Mesodermal cell (in vitro differentiated cells): ENCODE data around the gene NEURL1B.

Source experiments
- H3K27ac ChIP-seq: 2 replicates; pipeline ENCODE4 v1.7.0; 2013; ENCODE audit warnings: mild to moderate bottlenecking, low read depth, low read length, moderate library complexity; ENCODE audit not compliant: severe bottlenecking
- H3K36me3 ChIP-seq: 2 replicates; pipeline ENCODE4 v1.7.1; 2013; ENCODE audit warnings: mild to moderate bottlenecking, low read length, moderate library complexity; ENCODE audit not compliant: control insufficient read depth, insufficient read depth
- H3K4me1 ChIP-seq: one replicate; pipeline ENCODE4 v1.7.1; 2013; ENCODE audit warnings: mild to moderate bottlenecking, low read length; ENCODE audit not compliant: insufficient read depth, control insufficient read depth, poor library complexity, severe bottlenecking
- H3K4me3 ChIP-seq: 2 replicates; pipeline ENCODE4 v1.7.0; 2013; ENCODE audit warnings: low read length, control low read depth, mild to moderate bottlenecking; ENCODE audit not compliant: insufficient read depth, poor library complexity, severe bottlenecking; ENCODE audit errors: extremely low read depth
- H3K9me3 ChIP-seq: 2 replicates; pipeline ENCODE4 v1.7.1; 2013; ENCODE audit warnings: mild to moderate bottlenecking, low read length, moderate library complexity; ENCODE audit not compliant: control insufficient read depth
- WGBS, 2 experiments: methylation state at CpG; one replicate each; pipeline ENCODE4 v1.1.5; 2013; ENCODE audit warnings: missing lambda C conversion rate in 2 of 2; ENCODE audit not compliant: insufficient coverage in 2 of 2; 5-methylcytosine and 5-hydroxymethylcytosine counted together

Gene NEURL1B

GRCh38 chr5:172624083-172624995, 16.7 kb upstream of the NEURL1B start:
- WGBS, 2 experiments, result 82 to 85% methylated on average over 15 to 17 of the region's 17 CpGs
- Histone ChIP-seq H3K4me1 (no peaks in the 10 kb centered on the region), H3K4me3 (no peak overlapping the region), H3K27ac (no peak overlapping the region), H3K36me3 (no peaks in the 10 kb centered on the region), H3K9me3 (no peaks in the 10 kb centered on the region)

GRCh38 chr5:172624996-172625964, 15.8 kb upstream of the NEURL1B start:
- Histone ChIP-seq H3K4me1 (no peaks in the 10 kb centered on the region), H3K27ac (no peak overlapping the region), H3K9me3 (no peaks in the 10 kb centered on the region), H3K4me3 (no peak overlapping the region), H3K36me3 (no peaks in the 10 kb centered on the region)
- WGBS, 2 experiments, result 74 to 76% methylated on average over 3 to 5 of the region's 10 CpGs

GRCh38 chr5:172626031-172626581, 15.0 kb upstream of the NEURL1B start:
- H3K27ac ChIP-seq, result no peak overlapping the region
- WGBS, 2 experiments, result 75 to 82% methylated on average over 5 to 7 of the region's 8 CpGs
- H3K36me3 ChIP-seq, result no peaks in the 10 kb centered on the region
- H3K4me3 ChIP-seq, result no peak overlapping the region
- no peaks in the 10 kb centered on the region for H3K9me3 ChIP-seq
- H3K4me1 ChIP-seq, result no peaks in the 10 kb centered on the region

GRCh38 chr5:172630082-172630481, 11.0 kb upstream of the NEURL1B start:
- Histone ChIP-seq H3K4me3 (no peak overlapping the region), H3K9me3 (no peaks in the 10 kb centered on the region), H3K4me1 (no peaks in the 10 kb centered on the region), H3K27ac (no peak overlapping the region), H3K36me3 (no peaks in the 10 kb centered on the region)
- 79 to 93% methylated on average over 2 to 4 of the region's 5 CpGs for WGBS, 2 experiments

DNA sequence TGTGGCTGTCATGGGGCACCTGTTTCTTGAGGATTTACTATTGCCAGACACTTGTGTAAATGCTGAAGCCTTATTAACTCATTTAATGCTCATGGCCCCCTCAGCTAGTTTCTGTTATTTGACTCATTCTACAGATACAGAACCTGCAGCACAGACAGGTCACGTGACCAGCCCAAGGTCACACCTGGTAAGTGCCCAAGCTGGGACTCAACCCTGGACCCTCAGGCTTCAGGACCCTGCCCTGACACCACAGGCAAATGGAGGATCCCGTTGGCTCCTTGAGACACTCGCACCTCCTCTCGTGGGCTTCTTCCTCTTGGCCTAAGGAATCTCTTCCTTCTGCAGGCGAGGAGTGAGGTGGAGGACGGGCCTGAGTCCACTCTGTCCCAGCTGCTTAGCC, 10.6 kb upstream of the NEURL1B start:
- Histone ChIP-seq H3K27ac (no peak overlapping the region), H3K4me3 (no peak overlapping the region), H3K36me3 (no peaks in the 10 kb centered on the region), H3K9me3 (no peaks in the 10 kb centered on the region), H3K4me1 (no peaks in the 10 kb centered on the region)
- 91 to 94% methylated on average over 6 of the region's 6 CpGs for WGBS, 2 experiments

DNA sequence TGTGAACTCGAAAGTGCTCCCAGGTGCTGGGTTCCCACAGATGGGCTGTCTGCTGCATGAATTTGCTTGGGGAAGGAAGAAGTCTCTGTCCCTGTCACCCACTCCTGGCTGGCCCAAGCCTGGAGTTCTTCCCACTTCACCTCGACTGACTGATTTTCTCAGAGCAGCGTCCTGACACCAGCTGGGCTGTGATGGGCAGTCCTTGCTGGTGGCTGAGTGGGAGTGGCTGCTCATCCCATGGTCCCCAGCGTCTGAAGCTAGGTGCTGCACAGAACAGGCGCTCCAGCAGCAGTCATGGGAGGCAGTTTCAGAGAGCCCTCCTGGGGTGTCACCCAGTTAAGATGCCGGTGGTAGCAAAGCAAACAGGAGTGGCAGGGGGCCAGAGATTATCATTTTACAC, 10.1 kb upstream of the NEURL1B start:
- Histone ChIP-seq H3K4me3 (no peak overlapping the region), H3K27ac (no peak overlapping the region), H3K4me1 (no peaks in the 10 kb centered on the region), H3K9me3 (no peaks in the 10 kb centered on the region), H3K36me3 (no peaks in the 10 kb centered on the region)
- 61 to 66% methylated on average over 5 of the region's 6 CpGs for WGBS, 2 experiments

- Histone ChIP-seq H3K27ac (no peak overlapping the region), H3K4me1 (no peaks in the 10 kb centered on the region), H3K36me3 (no peaks in the 10 kb centered on the region), H3K4me3 (no peak overlapping the region), H3K9me3 (no peaks in the 10 kb centered on the region)
- WGBS, 2 experiments, result 90 to 94% methylated on average over 5 of the region's 6 CpGs
These were observed 8.5 kb upstream of the NEURL1B start for GRCh38 chr5:172632346-172633092.

- H3K9me3 ChIP-seq, result no peaks in the 10 kb centered on the region
- no peak overlapping the region for H3K4me3 ChIP-seq
- no peaks in the 10 kb centered on the region for H3K36me3 ChIP-seq
- no peaks in the 10 kb centered on the region for H3K4me1 ChIP-seq
- H3K27ac ChIP-seq, result no peak overlapping the region
- 100% methylated on average over 2 of the region's 3 CpGs for WGBS, 2 experiments
These were observed 7.6 kb upstream of the NEURL1B start for GRCh38 chr5:172633403-172633970.

- no peak overlapping the region for H3K27ac ChIP-seq
- 90 to 93% methylated on average over 2 to 3 of the region's 4 CpGs for WGBS, 2 experiments
- H3K9me3 ChIP-seq, result no peaks in the 10 kb centered on the region
- H3K36me3 ChIP-seq, result no peaks in the 10 kb centered on the region
- H3K4me1 ChIP-seq, result no peaks in the 10 kb centered on the region
- H3K4me3 ChIP-seq, result no peak overlapping the region
These were observed 6.8 kb upstream of the NEURL1B start for GRCh38 chr5:172634106-172634899.
